GM21390 (cell line): ENCODE measurements around the gene PRELID1.
A peak's percentile ranks its signal among the peaks of the same experiment; 100 is the strongest.

Experiments used
- ATAC-seq: cut with Tn5 transposase; IDR thresholded peaks from one replicate; pipeline ENCODE4 v1.9.1; 2021; ENCODE audit not compliant: unreplicated experiment

The PRELID1 gene

GRCh38 chr5:177312649-177313181 is 9.1 kb downstream of the PRELID1 start:
- ATAC-seq, result peak; percentile 24

GRCh38 chr5:177313561-177314259 is 10.1 kb downstream of the PRELID1 start:
- ATAC-seq, result no peak

GRCh38 chr5:177314376-177315342 is 11.1 kb downstream of the PRELID1 start:
- ATAC-seq, result no peak

GRCh38 chr5:177315411-177315810 is 11.8 kb downstream of the PRELID1 start:
- ATAC-seq, result no peak

GRCh38 chr5:177316005-177316404 is 12.4 kb downstream of the PRELID1 start:
- no peak for ATAC-seq

GRCh38 chr5:177317959-177318377 is 14.4 kb downstream of the PRELID1 start:
- no peak for ATAC-seq

- no peak for ATAC-seq
These were observed 16.5 kb downstream of the PRELID1 start for GRCh38 chr5:177319913-177320588.

- ATAC-seq, result no peak
These were observed 17.3 kb downstream of the PRELID1 start for GRCh38 chr5:177320879-177321278.

- ATAC-seq, result no peak
These were observed 22.3 kb downstream of the PRELID1 start for GRCh38 chr5:177325868-177326381.

- no peak for ATAC-seq
These were observed 24.2 kb downstream of the PRELID1 start for GRCh38 chr5:177327539-177328522.

- no peak for ATAC-seq
These were observed 25.1 kb downstream of the PRELID1 start for GRCh38 chr5:177328545-177329231.

- no peak for ATAC-seq
These were observed 26.3 kb downstream of the PRELID1 start for GRCh38 chr5:177329883-177330282.

- ATAC-seq, result no peak
These were observed 27.6 kb downstream of the PRELID1 start for GRCh38 chr5:177330991-177331842.

GRCh38 chr5:177332031-177332895 is 28.7 kb downstream of the PRELID1 start:
- ATAC-seq, result no peak

- no peak for ATAC-seq
These were observed 29.3 kb downstream of the PRELID1 start for GRCh38 chr5:177332896-177333260.

- ATAC-seq, result no peak
These were observed 30.0 kb downstream of the PRELID1 start for GRCh38 chr5:177333420-177334154.

GRCh38 chr5:177334155-177334551 is 30.6 kb downstream of the PRELID1 start:
- no peak for ATAC-seq
